Calu3 (cell line): ENCODE results near the gene SMARCD1. TPM values are rescaled to one million over a fixed set of nuclear protein-coding genes. Genes with fewer than 3 reads are reported as not detected.

ENCODE experiments used
- BruUV-seq: library from RNA; stranded (reverse); fragments of 400-500 nt; replicated peaks from 2 replicates; lab custom pipeline; 2021; lab: Mats Ljungman, UMichigan
- CTCF ChIA-PET: fragments of 300-600 bp; sonication (Branson Sonifier 250); formaldehyde crosslinking; loops from one replicate; lab custom pipeline; 2022; ENCODE audit warnings: antibody characterized with exemption; lab: Charles Lee
- DNase-seq: peaks from one replicate; pipeline ENCODE4 v3.0.0; 2022
- H3K27ac Mint-ChIP-seq: one replicate; pipeline ENCODE4 v1.8.0; 2022; ENCODE audit warnings: mixed read lengths; ENCODE audit not compliant: unreplicated experiment
- H3K27me3 Mint-ChIP-seq: one replicate; pipeline ENCODE4 v1.8.0; 2022; ENCODE audit warnings: mixed read lengths; ENCODE audit not compliant: unreplicated experiment
- H3K36me3 Mint-ChIP-seq: one replicate; pipeline ENCODE4 v1.8.0; 2022; ENCODE audit warnings: mild to moderate bottlenecking, moderate library complexity, mixed read lengths; ENCODE audit not compliant: insufficient read depth, unreplicated experiment
- H3K4me1 Mint-ChIP-seq: one replicate; pipeline ENCODE4 v1.8.0; 2022; ENCODE audit warnings: mild to moderate bottlenecking, low read depth, mixed read lengths; ENCODE audit not compliant: unreplicated experiment
- H3K4me3 Mint-ChIP-seq: one replicate; pipeline ENCODE4 v1.8.0; 2022; ENCODE audit warnings: mild to moderate bottlenecking, low read depth, moderate library complexity, mixed read lengths; ENCODE audit not compliant: unreplicated experiment
- H3K9me3 Mint-ChIP-seq: one replicate; pipeline ENCODE4 v1.8.0; 2022; ENCODE audit warnings: low read depth, mixed read lengths; ENCODE audit not compliant: unreplicated experiment
- CTCF ChIP-seq: fragments of 200-600 bp; IDR thresholded peaks from one replicate; pipeline ENCODE4 v1.8.0; 2022; ENCODE audit warnings: antibody characterized with exemption; ENCODE audit not compliant: unreplicated experiment
- intact Hi-C: fragments of 100-400 bp; cut with micrococcal nuclease; formaldehyde crosslinking; loops from one replicate; pipeline ENCODE4 v1.10.0; 2022; ENCODE audit not compliant: unreplicated experiment
- total RNA-seq: library from RNA; stranded (reverse); gene quantifications from 2 replicates; pipeline ENCODE4 v1.2.3, GENCODE V29; 2022

Gene SMARCD1
- total RNA-seq, 1 experiment from 2014 or later, result 36.9 TPM

- Mint-ChIP-seq H3K4me3 (no peak overlapping the region), H3K27me3 (peaks cover 69% of the 10 kb centered on the region), H3K27ac (no peak overlapping the region), H3K9me3 (no peaks in the 10 kb centered on the region), H3K36me3 (peaks cover 16% of the 10 kb centered on the region), H3K4me1 (peaks cover 14% of the 10 kb centered on the region)
- BruUV-seq, result no TSS peak
- intact Hi-C loops, result loop anchor here (10.0 kb wide), 1 partner anchor 189 kb away; no protein-coding TSS in a partner anchor
- no peak for TF ChIP-seq CTCF
- DNase-seq, result no peak
- CTCF ChIA-PET, result interaction anchor here (0.9 kb wide), 1 partner anchor 15 kb away, joined by 4 read pairs; no protein-coding TSS in a partner anchor
These were observed 31.6 kb upstream of the SMARCD1 start for GRCh38 chr12:50053583-50053982.

GRCh38 chr12:50055831-50056638 is 29.1 kb upstream of the SMARCD1 start:
- Mint-ChIP-seq H3K27ac (peak overlapping the region; percentile 63), H3K4me1 (peaks cover 14% of the 10 kb centered on the region), H3K27me3 (peaks cover 47% of the 10 kb centered on the region), H3K9me3 (no peaks in the 10 kb centered on the region), H3K4me3 (peak overlapping the region; percentile 59), H3K36me3 (peaks cover 16% of the 10 kb centered on the region)
- intact Hi-C loops, result loop anchor here (5.0 to 10.0 kb wide), 2 partner anchors 89 to 191 kb away; no protein-coding TSS in a partner anchor
- TF ChIP-seq CTCF, result peak; percentile 89
- no TSS peak for BruUV-seq
- CTCF ChIA-PET, result interaction anchor here (0.6 to 1.8 kb wide), 6 partner anchors 14 to 189 kb away, joined by 3 to 9 read pairs (median 4); no protein-coding TSS in a partner anchor
- DNase-seq, result peak; percentile 49

GRCh38 chr12:50056639-50056976 is 28.5 kb upstream of the SMARCD1 start:
- BruUV-seq, result no TSS peak
- CTCF ChIA-PET, result interaction anchor here (1.0 to 1.8 kb wide), 5 partner anchors 14 to 189 kb away, joined by 3 to 9 read pairs (median 5); no protein-coding TSS in a partner anchor
- H3K4me1 Mint-ChIP-seq, result peaks cover 14% of the 10 kb centered on the region

More at GRCh38 chr12:50056639-50056976, 28.5 kb upstream of the SMARCD1 start:
- Mint-ChIP-seq H3K27ac (no peak overlapping the region), H3K27me3 (peaks cover 41% of the 10 kb centered on the region), H3K9me3 (no peaks in the 10 kb centered on the region), H3K4me3 (peak overlapping the region; percentile 83), H3K36me3 (peaks cover 16% of the 10 kb centered on the region)
- intact Hi-C loops, result loop anchor here (5.0 to 10.0 kb wide), 2 partner anchors 89 to 192 kb away; no protein-coding TSS in a partner anchor
- no peak for TF ChIP-seq CTCF
- no peak for DNase-seq
